SIG-M5 treated with dmso at 0.1 percent for 504 hours (cell line): Measurements from ENCODE around the gene LRCH4.

Experiments
- DNase-seq: peaks from one replicate; lab custom pipeline; 2025; ENCODE audit not compliant: unreplicated experiment; lab: John Stamatoyannopoulos, UW

LRCH4 gene

GRCh38 chr7:100606313-100606712 is 20.4 kb upstream of the LRCH4 start:
- DNase-seq, result no peak

GRCh38 chr7:100604976-100605911 is 19.3 kb upstream of the LRCH4 start:
- peak; percentile 18 for DNase-seq

- DNase-seq, result peak; percentile 67
Measured at GRCh38 chr7:100604028-100604975, 18.4 kb upstream of the LRCH4 start.

- no peak for DNase-seq
Measured at GRCh38 chr7:100603726-100604027, 17.7 kb upstream of the LRCH4 start.

GRCh38 chr7:100602889-100603725 is 17.2 kb upstream of the LRCH4 start:
- DNase-seq, result no peak

- no peak for DNase-seq
Measured at GRCh38 chr7:100600730-100601038, 14.8 kb upstream of the LRCH4 start.

- no peak for DNase-seq
Measured at GRCh38 chr7:100599911-100600729, 14.2 kb upstream of the LRCH4 start.

- DNase-seq, result no peak
Measured at GRCh38 chr7:100598425-100598824, 12.5 kb upstream of the LRCH4 start.

- no peak for DNase-seq
Measured at GRCh38 chr7:100595188-100595587, 9.3 kb upstream of the LRCH4 start.

- no peak for DNase-seq
Measured at GRCh38 chr7:100591596-100591995, 5.7 kb upstream of the LRCH4 start.

- no peak for DNase-seq
Measured at GRCh38 chr7:100590077-100590737, 4.3 kb upstream of the LRCH4 start.

- no peak for DNase-seq
Measured at GRCh38 chr7:100589341-100589947, 3.5 kb upstream of the LRCH4 start.

- peak; percentile 20 for DNase-seq
Measured at GRCh38 chr7:100588438-100588837, 2.5 kb upstream of the LRCH4 start.

GRCh38 chr7:100586266-100587025 is 517 bp upstream of the LRCH4 start, which contains the start of gene FBXO24:
Gene FBXO24 (plus strand): TSS chr7:100586328. CDS start chr7:100586626, 298 bp downstream.
- DNase-seq, result peak; percentile 99

GRCh38 chr7:100584683-100585510 is 1.0 kb downstream of the LRCH4 start:
- DNase-seq, result no peak

GRCh38 chr7:100584054-100584682 is 1.8 kb downstream of the LRCH4 start:
- peak; percentile 46 for DNase-seq
